ENCODE measurements around the gene OS9.
"Not testable (repeated sequence)": the region's sequence is repeated elsewhere in the genome, so short reads cannot be mapped to it uniquely, and the experiment has no call there.

OS9 gene

DNA sequence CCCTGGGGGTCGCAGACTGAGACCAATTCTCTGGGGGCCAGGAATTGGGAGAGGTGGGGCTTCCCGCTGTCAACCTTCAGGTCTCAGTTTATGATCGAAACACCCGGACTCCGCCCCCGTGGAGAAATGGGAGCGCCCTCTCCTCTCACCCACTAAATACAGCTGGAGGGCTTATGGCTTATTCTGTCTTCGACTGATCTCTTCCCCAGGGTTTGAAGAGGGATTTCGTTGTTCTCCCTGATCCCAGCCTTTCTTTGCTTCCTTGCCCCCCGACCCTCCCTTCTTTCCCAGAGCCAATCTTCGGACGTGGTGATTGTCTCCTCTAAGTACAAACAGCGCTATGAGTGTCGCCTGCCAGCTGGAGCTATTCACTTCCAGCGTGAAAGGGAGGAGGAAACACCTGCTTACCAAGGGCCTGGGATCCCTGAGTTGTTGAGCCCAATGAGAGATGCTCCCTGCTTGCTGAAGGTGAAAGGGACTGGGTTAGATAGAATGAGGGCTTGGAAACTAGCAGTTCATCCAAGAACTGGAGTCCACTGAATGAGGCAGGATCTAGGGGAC is 607 bp downstream of the OS9 start:
- DNase-seq = no peak

DNA sequence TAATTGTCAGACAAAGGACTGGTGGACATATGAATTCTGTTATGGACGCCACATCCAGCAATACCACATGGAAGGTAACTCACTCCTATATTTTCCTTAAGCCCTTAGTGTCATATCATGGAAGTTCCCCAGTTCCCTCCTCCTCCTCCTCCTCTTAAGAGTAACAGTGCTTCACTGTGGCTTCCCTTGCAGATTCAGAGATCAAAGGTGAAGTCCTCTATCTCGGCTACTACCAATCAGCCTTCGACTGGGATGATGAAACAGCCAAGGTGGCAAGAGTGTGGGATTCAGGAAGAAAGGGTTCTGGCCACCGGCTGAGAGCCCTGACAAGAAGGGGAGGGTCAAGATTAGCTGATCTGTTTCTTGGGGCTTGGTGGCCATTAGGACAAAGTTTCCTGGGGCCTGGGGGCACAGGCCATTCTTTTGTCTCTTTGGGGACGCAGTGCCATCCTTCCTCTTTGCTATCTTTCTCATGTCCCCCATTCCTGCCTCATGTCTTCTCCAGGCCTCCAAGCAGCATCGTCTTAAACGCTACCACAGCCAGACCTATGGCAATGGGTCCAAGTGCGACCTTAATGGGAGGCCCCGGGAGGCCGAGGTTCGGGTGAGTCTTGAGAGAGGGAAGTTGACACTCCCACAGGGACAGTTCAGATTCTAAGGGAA is 2.0 kb downstream of the OS9 start:
- no peak for DNase-seq

DNA sequence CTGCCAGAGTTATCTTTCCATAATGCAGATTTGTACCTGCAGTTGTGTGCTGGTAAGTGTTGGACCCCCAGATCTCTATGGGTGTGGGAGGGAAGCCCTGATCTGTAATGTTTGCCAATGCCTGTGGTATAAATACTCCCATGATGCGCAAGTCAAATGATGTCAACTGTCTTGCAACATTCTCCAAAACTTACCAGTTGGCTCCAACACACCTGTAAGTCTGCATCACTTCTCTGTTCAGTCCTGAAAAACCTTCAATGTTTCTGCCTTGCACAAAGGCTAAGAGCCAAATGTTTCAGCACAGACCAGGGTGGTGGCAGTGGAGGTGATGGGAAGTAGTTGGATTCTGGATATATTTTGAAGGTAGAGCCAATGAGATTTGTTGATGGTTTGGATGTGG is 3.1 kb downstream of the OS9 start:
- no peak for DNase-seq

DNA sequence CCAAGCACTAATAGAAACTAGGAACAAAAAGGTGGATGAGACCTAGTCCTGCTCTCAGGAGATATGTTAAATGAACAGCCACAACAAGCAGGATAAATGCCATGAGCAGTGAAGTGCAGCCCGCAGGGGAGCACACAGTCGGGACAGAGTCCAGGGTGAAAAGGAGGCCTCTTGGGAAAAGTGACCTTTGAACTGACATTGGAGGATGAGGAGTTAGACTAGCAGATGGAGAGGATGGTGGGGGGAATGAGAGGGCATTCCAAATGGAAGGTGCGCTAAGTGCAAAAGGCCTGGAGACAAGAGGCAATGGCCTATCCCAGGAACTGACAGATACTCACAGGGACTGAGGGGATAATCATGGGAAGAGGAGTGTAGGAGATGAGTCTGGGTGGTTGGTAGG is 4.5 kb downstream of the OS9 start:
- no peak for DNase-seq

DNA sequence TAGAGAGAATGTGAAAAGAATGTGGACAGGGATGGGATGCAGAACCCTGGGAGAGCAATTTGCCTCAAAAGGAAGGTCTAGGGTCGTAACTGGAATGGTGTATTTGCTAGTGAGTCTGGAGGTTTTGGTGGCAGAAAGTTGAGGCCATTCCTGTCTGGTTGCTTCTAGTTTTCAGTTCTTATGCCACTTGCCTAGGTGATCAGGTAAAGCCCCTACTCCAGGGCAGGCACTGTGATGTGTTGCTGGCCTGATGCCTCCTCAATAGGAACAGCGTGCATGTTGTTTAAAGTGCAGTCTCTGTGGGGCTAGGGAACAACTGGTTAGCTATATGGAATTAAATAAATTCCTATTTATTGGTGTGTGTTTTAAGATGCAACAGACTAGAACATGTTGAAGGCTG is 6.4 kb downstream of the OS9 start:
- DNase-seq = no peak

DNA sequence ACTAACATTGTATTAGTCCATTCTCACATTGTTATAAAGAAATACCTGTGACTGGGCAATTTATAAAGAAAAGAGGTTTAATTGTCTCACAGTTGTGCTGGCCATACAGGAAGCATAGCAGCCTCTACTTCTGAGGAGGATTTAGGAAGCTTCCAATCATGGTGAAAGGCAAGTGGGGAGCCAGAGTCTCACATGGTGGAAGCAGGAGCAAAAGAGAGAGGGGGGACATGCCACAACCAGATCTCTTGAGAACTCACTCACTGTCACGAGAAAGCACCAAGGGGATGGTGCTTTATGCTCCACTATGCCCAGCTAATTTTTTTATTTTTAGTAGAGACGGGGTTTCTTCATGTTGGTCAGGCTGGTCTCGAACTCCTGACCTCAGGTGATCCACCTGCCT is 13.3 kb downstream of the OS9 start:
- DNase-seq = no peak

DNA sequence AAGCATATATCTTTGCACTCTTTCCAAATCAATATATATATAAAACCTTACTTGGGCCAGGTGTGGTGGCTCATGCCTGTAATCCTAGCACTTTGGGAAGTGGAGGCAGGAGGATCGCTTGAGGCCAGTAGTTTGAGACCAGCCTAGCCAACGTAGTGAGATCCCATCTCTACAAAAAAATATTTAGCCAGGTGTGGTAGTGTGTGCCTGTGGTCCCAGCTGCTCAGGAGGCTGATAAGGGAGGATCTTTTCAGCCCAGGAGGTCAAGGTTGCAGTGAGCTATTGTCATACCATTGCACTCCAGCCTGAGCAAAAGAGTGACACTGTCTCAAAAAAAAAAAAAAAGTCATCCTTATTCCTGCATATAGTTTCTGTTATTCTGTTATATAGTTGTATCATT is 14.4 kb downstream of the OS9 start:
- no peak for DNase-seq

DNA sequence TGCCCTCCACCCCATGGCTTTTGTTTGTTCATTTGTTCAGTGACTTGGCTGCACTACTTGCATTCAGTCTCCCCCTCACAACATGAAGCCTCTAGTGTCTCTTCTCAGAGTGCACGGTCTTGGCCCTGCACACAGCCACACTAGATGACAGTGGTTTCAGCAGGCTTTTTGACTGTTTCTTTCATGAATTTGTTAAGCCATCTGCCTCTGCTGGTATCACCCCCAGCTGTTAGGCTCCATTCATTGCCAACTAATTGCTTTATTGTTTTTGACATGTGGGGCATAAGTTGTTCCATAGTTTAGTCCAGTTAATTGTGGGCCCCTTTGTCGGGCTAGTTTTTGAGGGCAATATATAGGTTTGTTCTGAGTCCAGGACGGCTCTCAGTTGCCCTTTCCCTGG is 18.8 kb downstream of the OS9 start:
- DNase-seq = no peak

DNA sequence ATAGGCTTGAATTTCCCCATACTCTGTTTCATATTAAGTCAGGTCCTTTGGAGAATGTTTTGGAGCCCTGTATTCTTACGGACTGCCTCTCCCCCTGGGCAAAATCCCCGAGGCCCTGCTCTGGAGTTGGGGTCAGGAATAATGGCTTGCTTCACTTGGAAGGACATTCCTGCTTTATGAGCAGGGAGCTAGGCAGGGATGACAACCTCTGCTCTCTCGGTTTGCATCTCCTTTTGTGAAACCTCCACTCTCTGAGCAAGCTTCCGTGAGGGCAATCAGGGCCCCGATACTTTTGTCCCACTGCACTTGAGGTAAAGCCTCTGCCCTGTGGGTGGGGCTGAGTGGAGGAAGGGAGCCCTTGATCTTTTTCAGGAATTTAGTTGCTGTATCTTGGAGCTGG is 19.3 kb downstream of the OS9 start:
- no peak for DNase-seq

DNA sequence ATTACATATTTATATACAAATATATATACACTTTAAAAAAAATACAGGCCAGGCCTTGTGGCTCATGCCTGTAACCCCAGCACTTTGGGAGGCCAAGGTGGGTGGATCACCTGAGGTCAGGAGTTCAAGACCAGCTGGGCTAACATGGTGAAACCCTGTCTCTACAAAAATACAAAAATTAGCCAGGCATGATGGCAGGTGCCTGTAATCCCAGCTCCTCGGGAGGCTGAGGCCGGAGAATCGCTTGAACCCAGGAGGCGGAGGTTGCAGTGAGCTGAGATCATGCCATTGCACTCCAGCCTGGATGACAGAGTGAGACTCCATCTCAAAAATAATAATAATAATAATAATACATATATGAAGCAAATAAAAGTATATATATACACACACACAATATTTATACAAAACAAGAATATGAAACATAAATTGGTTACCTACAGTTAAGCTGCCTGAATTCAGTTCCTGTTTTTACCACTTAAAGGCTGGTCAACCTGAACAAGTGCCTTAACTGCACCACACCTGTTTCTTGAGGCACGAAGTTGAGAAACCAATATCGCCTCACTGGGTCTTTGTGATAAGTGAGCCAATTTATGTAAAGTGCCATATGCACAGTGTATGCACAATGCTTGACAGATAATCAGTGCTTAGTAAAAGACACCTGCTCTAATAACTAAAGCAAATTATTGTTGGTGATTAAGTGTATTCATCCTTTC is 21.3 kb downstream of the OS9 start:
- DNase-seq = not testable (repeated sequence)

DNA sequence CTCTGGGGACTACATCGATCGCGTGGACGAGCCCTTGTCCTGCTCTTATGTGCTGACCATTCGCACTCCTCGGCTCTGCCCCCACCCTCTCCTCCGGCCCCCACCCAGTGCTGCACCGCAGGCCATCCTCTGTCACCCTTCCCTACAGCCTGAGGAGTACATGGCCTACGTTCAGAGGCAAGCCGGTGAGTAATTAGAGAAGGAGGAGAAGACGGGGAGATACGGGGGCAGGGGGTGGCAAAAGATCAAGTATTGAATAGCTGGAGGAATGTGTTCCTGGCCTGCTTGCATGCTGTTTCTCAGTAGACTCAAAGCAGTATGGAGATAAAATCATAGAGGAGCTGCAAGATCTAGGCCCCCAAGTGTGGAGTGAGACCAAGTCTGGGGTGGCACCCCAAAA is 21.9 kb downstream of the OS9 start:
- DNase-seq = no peak

DNA sequence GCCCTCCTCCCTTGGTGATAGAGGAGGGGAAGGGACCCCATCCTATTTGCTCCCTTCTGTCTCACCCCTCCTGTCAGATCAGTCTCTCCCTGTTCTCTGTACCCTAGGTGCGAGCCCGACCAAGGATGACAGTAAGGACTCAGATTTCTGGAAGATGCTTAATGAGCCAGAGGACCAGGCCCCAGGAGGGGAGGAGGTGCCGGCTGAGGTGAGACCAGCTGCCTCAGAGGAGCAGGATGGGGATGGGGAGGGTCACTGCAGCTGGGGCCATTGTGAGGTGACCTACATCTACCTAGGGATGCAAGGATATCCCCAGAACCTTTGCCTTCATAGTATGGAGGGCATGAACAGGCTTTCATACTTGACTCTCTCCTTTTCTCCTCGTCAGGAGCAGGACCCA is 22.4 kb downstream of the OS9 start:
- DNase-seq = no peak

DNA sequence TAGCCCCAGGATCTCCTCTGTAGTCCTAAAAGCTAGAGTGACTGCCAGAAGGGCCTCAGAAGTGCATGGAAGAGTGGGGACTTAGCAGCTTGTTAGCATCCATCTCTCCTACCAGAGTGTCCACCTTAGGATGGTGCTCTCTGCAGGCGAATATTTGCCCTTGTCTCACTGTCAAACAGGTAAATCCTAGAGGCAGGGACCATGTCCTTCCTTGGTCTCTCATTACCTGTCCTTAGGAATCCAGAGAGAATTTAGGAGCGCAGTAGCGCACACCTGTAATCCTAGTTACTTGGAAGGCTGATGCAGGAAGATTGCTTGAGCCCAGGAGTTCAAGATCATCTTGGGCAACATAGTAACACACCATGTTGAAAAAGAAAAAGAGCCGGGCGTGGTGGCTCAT is 23.2 kb downstream of the OS9 start:
- DNase-seq = no peak

DNA sequence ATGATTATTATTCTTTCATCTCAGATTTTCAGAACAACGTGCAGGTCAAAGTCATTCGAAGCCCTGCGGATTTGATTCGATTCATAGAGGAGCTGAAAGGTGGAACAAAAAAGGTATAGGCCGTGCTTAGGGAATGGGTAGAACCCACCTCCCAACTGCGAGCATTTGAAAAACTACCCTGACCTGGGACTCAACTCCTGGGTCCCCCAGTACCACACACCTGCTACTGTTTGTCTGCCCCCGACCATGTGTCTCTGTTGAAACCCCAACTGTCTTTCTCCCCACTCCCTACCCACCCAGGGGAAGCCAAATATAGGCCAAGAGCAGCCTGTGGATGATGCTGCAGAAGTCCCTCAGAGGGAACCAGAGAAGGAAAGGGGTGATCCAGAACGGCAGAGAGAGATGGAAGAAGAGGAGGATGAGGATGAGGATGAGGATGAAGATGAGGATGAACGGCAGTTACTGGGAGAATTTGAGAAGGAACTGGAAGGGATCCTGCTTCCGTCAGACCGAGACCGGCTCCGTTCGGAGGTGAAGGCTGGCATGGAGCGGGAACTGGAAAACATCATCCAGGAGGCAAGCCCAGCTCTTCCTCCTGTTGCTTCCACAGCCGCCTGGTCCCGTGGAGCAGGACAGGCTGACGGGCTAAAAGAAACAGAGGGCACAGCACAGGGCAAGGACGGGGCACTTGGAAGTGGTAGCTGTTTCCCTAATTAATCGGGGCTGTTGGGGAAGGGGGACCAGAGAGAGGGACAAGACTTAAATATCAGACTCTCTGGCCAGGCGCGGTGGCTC is 24.1 kb downstream of the OS9 start:
- no peak for DNase-seq

DNA sequence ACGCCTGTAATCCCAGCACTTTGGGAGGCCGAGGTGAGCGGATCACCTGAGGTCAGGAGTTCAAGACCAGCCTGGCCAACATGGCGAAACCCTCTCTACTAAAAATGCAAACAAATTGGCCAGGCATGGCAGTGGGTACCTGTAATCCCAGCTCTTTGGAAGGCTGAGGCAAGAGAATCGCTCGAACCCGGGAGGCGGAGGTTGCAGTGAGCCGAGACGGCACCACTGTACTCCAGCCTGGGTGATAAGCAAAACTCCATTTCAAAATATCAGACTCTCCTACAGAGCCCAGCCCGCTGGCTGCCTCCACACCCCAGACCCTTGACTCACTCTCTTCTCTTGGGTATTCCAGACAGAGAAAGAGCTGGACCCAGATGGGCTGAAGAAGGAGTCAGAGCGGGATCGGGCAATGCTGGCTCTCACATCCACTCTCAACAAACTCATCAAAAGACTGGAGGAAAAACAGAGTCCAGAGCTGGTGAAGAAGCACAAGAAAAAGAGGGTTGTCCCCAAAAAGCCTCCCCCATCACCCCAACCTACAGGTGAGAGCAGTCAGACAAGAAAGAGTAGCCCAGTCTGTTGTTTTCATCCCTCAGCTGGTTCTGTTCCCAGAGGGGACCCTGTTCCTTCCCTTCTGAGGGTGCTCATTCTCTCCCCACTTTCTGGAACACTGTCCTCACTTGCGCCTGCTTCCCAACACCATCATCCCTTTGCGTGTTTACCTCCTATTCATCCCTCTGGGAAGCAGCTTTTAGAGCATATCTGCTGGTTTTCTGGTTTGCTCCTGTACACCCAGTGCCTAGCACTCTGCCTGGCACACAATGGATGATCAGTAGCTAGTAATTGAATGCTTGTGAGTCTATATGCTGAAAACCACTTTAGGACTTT is 25.0 kb downstream of the OS9 start:
- DNase-seq = no peak

DNA sequence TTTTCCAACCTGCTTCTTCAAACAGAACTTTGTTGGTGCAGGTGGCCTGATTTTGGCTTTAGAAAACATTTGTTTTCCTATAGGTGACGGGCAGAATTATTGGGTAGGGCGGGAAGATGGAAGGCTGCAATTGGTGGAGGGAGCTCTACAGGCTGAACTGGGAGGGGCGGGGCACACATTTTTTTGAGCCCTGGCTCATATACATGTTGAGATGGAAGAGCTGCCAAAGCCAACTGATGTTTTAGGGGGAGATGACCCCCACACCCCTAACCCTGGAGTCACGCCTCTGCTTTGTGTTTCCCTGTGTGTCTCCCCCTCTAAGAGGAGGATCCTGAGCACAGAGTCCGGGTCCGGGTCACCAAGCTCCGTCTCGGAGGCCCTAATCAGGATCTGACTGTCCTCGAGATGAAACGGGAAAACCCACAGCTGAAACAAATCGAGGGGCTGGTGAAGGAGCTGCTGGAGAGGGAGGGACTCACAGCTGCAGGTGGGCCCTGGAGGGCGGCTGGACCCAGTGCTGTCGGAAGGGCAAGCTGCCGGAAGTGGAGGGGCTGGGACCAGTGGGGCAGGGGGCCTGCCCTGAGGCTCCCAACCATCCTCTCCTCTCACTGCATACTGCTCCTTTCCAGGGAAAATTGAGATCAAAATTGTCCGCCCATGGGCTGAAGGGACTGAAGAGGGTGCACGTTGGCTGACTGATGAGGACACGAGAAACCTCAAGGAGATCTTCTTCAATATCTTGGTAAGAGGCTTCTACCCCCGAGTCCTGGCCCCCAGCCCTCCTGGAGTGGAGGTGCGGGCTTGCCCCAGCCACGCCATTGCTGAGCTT is 26.1 kb downstream of the OS9 start:
- no peak for DNase-seq

DNA sequence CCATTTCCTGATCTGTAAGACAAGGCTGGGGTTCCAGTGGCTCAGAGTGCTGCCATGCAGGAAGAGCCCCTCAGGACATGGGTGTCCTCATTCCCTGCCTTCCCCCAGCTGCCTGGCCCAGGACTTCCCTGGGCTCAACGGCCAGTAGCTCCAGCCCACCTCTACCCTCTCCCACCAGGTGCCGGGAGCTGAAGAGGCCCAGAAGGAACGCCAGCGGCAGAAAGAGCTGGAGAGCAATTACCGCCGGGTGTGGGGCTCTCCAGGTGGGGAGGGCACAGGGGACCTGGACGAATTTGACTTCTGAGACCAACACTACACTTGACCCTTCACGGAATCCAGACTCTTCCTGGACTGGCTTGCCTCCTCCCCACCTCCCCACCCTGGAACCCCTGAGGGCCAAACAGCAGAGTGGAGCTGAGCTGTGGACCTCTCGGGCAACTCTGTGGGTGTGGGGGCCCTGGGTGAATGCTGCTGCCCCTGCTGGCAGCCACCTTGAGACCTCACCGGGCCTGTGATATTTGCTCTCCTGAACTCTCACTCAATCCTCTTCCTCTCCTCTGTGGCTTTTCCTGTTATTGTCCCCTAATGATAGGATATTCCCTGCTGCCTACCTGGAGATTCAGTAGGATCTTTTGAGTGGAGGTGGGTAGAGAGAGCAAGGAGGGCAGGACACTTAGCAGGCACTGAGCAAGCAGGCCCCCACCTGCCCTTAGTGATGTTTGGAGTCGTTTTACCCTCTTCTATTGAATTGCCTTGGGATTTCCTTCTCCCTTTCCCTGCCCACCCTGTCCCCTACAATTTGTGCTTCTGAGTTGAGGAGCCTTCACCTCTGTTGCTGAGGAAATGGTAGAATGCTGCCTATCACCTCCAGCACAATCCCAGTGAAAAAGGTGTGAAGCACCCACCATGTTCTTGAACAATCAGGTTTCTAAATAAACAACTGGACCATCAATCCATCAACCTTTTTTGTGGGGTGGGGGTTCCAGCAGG is 27.0 kb downstream of the OS9 start:
- DNase-seq = no peak

DNA sequence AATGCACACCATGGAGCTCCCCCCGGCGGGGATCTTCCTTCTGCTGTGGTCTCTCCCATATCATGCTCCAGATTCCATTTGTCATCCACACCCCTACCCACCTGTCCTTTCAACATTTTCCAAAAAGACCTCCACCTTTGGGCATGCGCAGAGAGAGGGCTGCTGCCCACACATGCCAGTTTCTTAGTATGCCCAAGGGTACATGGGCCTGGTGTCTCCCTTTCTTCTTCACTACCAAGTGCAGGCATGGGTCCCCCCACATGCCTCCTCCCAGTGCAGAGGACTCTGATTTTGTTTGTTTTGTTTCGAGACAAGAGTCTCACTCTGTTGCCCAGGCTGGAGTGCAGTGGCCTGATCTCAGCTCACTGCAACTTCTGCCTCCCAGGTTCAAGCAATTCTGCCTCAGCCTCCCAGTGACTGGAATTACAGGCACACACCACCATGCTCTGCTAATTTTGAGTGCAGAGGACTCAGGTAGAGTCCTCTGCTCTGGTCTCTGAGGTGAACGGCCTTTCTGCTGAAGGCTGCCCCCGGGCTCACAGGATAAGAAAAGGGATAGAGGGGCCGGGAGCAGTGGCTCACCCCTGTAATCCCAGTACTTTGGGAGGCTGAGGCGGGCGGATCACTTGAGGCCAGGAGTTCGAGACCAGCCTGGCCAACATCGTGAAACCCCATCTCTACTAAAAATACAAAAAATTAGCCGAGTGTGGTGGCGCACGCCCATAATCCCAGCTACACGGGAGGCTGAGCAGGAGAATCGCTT is 28.1 kb downstream of the OS9 start:
- DNase-seq = not testable (repeated sequence)

DNA sequence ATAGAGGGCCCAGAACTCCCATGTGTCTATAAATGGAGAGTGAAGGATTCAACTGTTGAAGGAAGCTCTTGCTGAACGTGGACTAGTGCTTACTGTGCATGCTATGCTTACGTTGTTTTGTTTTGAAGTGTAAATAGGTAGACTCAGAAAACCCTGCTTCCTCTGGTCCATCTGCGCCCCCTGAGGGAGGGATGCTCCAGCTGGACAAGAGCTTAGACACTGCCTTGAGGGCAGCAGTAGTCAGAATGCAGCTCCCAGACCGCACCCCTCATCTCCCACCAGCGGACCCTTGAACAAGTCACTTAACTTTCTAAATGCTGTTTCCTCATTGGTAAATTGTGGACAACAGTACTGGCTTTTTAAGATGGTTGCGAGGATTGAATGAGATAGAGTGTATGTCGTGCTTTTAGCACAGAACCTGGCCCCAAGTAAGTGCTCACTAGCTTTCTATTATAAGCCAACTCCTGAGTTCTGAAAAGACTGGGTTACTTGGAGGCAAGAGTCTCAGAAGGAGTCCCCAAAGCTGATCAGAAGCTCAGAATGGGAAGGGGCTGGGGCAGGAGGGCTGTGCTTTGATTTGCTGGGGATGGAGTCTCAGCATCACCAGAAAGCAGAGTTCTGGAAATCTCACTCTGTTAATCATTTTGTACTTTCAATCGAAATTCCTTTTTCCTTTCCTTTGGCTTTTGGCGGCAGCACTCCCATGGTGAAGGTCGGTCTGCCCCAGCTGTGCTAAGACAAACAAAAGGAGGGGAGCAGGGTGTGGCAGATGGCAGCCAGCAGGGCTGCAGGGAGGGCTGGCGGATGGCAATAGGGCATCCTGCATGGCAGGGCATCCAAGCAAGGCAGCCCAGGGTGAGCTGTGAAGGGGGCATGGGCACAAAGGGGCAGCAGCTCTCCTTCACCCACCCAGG is 29.0 kb downstream of the OS9 start:
- no peak for DNase-seq
